Stromal cell of bone marrow (primary cell): Measurements from ENCODE around the gene NRL.

Source experiments
- DNase-seq: peaks from one replicate; pipeline ENCODE4 v3.0.0-alpha.2; 2012; ENCODE audit warnings: low read depth

The NRL gene

DNA sequence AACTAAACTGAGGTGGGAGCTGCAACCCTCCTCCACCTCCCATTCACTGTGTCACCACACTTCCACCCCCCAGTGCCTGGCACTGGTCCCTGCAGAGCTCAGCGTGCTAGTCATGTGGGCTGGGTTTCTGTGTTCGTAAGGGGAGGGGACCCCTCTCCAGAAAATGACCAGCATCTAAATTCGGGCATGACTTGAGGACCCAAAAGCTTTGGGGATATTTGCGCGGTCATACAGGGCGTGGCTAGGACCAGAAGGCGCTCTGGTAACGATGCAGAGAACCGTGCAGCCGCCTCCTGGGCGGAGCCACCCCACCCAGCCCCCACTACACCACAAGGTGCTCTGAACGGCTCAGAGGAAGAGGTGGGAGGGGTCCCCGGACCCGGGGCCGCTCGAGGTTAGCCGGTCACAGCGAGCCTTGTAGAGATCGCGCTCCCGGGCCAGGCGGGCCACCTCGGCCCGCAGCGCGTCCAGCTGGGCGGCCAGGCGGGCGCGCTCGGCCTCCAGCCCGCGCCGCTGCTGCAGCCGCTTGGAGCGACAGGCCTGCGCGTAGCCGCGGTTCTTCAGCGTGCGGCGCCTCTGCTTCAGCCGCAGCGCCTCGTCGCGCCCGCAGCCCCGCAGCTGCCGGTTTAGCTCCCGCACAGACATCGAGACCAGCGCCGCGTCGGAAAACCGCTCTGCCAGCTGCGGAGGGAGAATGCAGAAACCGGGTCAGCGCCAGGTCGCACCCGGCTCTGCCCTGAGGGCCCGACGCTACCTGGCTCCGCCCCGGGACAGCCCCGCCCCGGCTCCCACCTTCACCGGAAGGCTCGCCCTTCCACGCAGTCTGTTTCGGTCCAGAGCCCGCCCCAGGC is 33.6 kb downstream of the NRL start:
- DNase-seq, result no peak

DNA sequence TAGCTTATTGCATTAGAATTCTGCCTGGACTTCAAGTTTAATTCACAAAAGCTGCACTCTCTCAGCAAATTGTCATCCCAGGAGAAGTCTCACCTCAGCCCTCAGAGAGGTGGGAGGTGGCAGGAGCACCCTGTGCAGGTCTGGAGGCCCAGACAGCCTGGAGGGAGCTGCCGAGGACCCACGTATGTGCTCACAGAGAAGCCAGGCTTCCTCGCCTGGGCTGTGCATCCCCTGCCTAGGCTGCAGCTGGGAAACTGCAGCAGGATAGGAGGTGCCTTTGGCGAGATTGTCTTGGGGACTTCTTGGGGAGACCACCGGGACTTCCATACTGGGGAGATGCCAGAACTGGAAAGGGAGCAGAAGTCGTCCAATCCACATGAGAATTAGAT is 34.6 kb downstream of the NRL start:
- no peak for DNase-seq

DNA sequence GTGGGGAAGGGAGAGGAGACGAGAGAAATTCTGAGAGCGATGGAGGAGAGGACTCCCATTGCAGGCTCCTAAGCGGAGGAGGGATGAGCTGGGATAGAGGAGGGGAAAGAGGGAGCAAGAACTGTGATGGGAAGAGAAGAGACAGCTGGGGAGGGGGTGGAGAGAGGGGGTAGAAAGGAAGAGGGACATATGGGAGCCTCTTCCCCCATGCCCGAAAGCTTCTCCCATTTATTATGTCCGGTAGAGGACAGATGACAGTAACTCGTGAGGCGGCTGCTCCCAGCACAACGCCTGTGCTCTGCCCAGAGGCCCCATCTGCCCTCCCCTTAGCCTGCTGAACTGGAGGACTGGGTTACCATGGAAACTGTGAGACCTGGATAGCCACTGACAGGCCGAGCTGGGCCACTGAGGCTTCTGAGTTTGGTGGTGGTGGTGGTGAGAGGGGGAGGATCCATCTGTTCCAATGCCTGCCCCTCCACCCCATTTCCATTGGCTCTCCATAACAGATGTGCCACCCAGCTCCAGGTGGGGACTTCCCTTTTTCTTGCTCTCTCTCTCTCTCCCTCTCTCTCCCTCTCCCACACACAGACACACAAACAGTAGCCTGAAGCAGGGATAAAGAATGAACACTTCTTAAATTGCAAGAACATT is 35.1 kb downstream of the NRL start:
- DNase-seq, result no peak

DNA sequence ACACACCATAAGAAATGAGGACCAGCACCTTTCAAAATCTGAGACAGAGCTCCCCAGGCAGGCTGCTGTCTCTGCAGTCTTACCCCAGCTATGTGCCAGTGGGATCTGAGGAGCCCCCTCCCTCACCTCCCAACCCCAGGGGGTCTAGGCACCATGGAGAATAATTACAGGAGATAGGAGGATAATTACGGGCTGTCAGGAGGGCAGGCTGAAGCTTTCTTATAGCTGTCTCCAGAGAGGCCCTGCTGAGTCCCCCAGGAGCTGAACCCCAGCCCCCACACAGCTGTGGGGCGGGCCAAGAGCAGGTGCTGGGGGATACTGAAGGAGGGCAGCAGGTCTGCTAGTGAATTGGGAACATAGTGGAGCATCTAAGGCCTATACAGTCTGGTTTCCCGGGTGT is 36.6 kb downstream of the NRL start:
- no peak for DNase-seq

DNA sequence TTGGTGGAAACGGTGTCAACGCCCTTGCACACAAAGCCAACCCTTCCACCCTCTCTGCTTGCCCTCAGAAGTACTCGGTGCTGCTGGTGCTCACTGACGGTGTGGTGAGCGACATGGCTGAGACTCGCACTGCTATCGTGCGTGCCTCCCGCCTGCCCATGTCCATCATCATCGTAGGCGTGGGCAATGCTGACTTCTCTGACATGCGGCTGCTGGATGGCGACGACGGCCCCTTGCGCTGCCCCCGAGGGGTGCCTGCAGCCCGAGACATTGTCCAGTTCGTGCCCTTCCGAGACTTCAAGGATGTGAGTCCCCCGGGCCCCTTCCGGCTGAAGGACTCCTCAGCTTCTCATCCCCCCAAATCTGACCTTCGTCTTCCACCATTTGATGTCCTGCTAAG is 37.7 kb downstream of the NRL start:
- no peak for DNase-seq

DNA sequence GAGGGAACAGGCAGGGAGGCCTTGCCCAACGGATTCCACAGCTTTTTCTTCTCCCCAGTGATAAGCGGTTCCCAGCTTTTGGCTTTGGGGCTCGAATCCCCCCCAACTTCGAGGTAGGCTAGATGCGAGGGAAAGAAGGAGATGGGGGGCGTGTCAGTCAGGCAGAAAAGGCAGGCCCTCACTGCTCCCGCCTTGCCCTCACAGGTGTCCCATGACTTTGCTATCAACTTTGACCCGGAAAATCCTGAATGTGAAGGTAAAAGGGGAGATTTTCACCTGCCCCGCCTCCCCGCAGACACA is 38.5 kb downstream of the NRL start:
- no peak for DNase-seq

DNA sequence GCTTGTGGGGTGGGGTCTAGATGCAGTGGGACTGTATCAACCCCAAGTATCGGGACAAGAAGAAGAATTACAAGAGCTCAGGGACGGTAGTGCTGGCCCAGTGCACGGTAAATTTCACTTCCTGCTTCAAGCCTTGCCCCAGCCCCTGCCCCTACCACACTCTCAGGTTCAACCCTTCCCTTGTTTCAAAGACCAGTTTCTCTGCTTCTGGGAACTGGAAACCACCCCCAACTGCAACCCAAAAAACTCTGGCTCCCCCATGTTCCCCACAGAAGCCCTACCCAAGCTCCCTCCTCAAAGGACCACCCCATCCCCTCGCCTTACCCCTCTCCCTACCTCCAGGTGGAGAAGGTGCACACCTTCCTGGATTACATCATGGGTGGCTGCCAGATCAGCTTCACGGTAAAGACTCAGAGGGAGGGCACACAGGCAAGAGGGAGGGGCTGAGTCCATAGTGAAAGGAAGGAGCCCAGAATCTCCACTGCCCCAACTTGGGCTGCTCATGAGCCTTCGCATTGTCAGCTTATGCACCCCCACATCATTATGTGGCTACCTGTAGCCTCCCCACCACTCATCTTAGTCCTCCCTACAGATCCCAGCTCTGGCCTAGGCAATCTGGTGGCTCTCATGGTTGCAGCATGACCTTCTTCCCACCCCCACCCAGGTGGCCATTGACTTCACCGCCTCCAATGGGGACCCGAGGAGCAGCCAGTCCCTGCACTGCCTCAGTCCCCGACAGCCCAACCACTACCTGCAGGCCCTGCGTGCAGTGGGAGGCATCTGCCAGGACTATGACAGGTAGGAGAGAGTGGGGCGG is 39.1 kb downstream of the NRL start:
- DNase-seq, result no peak

DNA sequence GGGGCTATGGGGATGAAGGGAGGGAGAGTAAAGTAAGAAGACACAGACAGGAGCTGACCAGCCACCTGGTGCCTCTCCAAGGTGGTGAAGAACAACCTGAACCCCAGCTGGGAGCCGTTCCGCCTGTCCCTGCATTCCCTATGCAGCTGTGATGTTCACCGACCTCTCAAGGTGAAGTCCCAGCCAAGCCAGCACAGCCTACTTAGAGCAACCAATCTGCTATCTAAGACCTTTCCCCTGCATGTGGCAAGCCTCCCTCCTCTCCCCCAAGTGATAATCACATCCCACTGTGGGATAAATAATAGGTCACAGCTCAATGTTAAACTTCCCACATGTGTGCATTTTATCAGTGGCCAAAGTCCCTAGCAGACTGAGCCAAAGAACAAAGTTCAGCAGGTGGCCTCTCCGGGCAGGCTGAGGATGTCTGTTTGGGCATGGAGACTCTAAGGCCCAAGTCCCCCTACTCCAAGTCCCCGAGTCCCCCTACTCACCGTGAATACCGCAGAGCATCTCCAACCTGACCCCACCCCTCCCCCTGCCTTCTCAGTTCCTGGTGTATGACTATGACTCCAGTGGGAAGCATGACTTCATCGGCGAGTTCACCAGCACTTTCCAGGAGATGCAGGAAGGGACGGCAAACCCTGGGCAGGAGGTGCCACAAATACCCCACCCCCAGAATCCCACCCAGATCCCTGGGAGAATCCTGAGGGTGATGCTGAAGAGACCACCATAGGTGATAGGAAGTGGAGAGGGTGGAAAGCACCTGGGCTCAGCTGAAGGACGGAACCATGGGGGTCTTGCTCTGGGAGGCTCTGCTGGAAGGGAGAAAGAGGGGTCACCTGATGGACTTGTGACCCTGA is 39.9 kb downstream of the NRL start:
- DNase-seq, result no peak

DNA sequence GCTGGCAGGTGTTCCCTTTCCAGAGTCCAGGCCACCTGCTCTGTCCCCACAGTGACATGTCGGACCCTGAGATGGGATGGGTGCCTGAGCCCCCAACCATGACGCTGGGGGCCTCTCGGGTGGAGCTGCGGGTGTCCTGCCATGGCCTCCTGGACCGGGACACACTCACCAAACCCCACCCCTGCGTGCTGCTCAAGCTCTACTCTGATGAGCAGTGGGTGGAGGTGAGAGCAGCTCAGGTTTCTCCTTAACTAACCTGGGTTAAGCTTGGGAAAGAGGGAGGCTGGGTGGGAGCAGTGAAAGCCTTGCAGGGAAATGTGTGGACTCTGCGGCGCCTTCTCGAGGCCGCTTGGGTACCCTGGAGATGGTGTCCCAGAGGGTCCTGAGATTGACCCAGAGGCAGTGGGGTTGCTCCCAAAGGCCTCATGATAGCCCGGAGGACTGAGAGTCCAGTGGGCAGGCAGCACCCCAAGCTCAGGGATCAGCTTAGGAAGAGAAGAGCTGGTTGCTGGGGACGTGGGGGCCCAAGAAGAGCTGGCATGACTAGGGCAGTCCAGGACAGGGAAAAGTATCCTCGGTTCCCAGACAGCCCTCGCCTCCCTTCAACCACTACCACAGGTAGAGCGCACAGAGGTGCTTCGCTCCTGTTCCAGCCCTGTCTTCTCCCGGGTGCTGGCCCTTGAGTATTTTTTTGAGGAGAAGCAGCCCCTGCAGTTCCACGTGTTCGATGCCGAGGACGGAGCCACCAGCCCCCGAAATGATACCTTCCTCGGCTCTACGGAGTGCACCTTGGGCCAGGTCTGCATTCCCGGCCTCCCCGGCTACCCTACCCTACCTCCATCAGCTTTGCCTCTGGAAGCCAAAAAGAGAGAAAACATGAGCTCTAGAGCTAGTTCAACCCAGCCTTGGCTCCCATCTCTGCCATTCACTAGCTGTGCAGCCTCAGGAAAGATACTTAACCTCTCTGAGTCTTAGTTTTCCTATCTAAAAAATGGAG is 41.6 kb downstream of the NRL start:
- no peak for DNase-seq

DNA sequence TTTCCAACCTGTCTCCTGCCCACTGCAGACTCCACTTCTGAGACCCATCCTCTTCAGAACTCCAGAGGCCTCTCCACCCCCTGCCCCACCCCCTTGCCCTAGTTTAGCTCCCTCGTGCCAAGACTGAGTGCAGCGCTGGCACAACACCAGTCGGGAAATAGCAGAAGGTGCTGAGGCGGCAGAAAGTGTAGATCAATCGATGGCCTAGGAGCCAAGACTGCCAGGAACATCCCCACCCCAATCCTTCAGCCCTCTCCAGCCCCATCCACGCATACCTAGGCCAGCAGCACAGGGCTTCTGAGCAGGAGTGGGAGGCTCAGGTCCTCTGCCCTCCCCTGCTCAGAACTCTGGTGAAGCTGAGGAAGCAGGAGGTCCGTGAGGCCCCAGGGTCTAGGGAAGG is 42.3 kb downstream of the NRL start:
- no peak for DNase-seq

DNA sequence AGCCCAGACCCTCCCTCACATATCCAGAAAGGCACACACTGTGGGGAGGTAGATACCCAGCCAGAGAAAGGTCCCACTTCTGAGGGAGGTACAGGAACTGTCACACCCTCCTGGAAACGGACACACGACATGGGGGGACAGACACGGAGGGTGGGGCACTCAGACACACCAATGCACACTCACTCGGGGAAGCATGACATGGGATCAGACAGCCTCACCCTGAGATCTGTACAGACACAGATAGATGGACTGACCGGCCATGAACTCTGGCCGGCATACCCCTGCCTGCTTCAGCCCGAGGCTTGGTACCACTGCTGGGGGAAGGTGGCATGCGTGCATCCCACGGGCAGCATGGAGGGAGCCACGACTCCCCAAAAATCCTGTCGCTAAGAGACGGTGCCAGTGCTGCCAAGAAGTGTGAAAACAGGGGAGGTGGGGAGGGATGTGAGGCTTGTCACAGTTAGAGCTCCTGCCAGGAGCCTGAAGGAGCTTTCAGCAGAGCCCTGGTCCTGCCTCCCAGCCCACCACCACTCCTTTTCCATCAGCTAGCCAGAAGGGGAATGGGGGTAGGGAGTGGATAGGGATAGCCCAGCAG is 42.8 kb downstream of the NRL start:
- no peak for DNase-seq

DNA sequence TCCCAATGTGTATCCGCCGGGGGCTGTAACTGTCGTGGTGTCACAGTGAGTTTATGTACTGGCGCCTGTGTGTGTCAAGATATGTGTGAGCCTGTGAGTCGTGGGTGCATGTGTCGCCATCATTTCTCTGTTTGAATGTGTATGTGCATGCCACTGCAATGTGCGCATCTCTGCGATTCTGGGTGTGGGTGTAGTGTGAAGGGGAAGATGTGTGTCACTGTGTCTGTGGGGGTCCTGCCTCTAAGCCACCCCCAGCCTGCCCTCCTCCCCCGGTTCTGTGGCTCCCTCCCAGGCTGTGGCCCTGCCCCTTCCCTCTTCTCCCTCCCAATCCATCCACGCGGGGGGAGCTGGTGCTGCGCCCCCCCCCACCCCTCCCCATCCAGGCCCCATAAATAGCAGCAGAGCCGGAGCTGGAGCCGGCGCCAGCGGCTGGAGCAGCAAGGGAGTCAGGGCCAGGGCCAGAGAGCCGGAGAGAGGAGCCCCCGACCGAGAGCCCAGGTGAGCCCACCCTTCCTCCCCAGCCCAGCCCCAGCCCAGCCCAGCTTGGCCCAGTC is 43.5 kb downstream of the NRL start, which contains the start of gene CPNE6:
Gene CPNE6 (plus strand): TSS at position 419 of the 554 bp plus-strand sequence. CDS start 1,375 bp downstream, outside the sequence.
- DNase-seq, result no peak

DNA sequence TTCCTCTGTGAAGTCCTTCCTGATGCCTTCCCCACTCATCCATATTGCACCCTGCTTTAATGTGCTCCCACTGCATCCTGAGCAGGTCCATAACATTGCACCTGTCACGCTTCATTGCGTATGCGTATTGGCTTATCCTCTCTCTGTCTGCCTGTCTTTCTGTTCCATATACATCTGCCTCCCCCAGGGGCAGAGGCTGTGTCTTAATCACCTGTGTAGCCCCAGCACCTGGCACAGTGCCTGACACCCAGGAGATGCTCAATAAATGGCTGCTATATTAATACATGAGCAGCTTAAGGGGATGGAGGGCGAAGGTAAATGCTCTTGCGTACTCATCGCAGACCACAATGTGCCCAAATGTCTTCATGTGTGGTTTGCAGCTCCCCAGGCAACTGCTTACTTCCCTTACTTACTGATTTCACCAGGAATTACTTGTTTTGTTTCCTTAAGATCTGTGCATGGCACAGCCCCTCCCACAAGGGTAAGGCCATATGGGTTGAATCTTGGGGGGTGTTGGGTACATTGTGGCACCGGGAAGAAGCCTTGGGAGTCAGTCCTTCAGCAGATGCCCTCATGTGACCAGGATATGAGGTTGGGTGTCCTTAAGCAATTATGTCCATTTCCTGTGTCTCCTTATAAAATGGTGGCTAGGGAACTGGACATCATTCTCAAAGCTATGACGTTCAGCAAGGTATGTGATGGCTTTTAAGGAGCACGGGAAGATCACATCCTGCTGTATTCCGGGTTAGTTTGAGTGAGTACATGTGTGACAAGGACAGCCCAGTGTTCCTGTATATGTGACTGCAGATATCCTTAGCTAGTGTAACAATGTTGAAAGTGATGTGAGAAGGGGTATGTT is 44.2 kb downstream of the NRL start:
- no peak for DNase-seq

DNA sequence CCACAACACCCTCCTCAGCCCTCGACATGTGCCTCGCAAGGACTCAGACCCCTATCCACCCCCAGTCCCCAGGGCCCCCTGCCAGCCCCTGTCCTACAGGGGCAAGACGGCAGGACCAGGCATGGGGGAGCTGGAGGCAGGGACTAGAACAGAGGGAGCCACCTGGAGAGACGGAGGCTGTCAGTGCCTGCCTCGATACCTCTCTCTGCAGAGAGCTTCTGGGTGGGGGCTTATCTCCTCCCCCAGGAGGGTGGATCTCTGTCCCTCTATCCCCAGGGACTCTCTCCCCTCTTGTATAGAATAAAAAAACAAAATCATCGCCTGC is 45.4 kb downstream of the NRL start:
- no peak for DNase-seq

DNA sequence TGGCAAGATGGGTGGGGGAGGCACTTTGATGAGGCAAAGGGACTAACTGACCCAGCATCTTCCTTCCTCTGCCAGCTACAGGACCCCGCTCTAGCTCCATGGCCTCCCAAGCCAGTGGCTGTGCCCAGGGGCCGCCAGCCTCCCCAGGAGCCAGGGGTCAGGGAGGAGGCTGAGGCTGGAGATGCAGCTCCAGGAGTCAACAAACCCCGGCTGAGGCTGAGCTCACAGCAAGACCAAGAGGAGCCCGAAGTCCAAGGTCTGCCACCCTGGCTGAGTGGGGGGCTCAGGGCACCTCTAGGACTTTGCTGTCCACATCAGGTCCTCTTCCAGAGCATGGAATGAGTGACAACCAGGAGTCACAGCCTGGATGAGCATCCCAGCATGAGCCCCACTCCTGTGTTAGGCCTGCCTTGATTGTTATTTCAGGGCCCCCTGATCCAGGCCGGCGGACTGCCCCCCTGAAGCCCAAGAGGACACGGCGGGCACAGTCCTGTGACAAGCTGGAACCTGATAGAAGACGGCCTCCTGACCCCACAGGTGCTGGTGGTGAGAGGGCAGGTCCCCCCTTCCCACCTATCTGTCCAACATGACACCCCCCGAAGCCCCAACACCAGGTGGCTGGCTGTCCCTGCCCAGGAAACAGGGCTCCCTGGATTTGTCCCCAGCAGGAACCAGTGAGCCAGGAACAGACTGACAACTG is 45.9 kb downstream of the NRL start:
- DNase-seq, result no peak

DNA sequence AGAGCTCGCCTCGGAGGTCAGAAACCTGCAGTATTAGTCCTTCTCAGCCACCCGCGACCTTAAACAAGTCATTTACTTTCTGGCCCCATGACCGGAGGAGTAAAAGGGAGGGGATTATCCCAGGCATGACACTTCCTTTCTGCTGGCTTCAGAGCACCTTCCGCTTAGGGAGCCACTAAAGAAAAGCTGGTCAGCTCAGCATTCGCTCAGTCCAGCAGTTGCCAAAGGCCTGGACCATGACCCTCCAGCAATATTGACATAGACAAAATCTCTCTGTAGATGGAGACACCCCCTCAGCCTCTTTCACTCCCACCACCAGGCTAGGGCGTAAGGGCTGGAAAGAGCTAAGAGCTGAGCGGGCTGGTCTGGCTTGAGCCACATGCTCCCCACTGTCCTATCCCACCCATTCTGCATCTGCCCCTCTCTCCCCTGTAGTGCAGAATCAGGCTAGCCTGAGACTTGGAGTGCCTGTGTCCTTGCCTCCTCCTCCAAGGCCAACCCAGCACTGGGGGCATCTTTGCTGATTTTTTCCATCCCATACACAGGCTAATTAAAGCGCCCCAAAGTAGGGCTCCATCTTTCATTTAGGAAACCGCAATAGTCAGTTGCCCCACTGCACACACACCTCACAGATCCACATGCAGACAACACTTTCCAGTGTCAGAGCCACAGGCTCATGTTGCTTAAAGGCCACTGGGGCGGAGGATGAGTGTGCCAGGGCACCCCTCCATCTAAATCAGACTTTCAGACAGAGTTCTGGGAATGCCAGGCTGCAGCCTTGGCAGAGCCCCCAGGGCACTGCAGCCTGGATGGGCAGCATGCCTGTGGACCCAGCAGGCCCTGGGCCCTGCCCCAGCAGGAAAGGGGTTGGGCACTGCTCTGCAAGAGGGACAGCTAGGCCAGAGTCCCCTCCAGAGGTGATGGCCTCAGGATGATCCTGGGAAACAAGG is 47.3 kb downstream of the NRL start:
- DNase-seq, result no peak

DNA sequence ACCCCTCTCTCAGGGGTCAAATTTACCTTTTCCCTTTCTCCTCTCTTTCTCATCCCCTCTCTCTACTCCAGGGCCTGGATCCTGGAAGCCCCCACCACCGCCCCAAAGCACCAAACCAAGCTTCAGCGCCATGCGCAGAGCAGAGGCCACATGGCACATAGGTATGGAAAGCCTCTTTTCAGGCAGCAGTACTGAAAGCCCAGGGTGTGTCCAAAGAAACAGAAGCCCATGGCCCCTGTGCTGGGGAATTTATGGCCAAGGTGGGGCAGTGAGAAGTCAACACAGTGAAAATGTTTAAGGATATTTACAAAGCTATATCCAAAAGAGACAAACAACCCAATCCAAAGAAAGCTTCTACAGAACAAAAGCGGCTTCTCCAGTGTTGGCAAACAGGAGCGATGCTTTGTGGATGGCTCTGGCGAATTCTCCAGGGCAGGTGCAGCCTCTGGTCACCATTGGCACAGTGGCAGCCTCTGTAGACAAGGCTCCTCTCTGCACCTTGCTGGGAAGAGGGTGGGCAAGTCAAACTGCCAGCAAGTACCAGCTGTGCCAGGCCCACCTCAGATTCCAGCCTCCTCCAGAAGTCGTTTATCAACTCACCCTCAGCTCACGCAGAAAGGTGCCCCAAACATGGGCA is 48.1 kb downstream of the NRL start:
- no peak for DNase-seq
